ENCODE data around the gene WDFY2. TPM values are rescaled to one million over a fixed set of nuclear protein-coding genes. Genes with fewer than 3 reads are reported as not detected.

Gene WDFY2
- total RNA-seq, 4 donors from 2014 or later, result 7.7 to 23.3 (median 18.2) TPM

GRCh38 chr13:51659276-51660127, 75.2 kb downstream of the WDFY2 start:
- no peak for DNase-seq
- H3K4me1 ChIP-seq, result peaks cover 0 to 18% (median 7%) of the 10 kb centered on the region in 3 donors
- intact Hi-C loops (cut with DNase I), result no loop called here
- H3K9me3 ChIP-seq, result peaks cover 0 to 4% (median 0%) of the 10 kb centered on the region in 3 donors
- no peak overlapping the region for H3K4me3 ChIP-seq
- H3K27ac ChIP-seq, result no peak overlapping the region
- no peaks in the 10 kb centered on the region for H3K27me3 ChIP-seq
- TF ChIP-seq, protein P1, sequence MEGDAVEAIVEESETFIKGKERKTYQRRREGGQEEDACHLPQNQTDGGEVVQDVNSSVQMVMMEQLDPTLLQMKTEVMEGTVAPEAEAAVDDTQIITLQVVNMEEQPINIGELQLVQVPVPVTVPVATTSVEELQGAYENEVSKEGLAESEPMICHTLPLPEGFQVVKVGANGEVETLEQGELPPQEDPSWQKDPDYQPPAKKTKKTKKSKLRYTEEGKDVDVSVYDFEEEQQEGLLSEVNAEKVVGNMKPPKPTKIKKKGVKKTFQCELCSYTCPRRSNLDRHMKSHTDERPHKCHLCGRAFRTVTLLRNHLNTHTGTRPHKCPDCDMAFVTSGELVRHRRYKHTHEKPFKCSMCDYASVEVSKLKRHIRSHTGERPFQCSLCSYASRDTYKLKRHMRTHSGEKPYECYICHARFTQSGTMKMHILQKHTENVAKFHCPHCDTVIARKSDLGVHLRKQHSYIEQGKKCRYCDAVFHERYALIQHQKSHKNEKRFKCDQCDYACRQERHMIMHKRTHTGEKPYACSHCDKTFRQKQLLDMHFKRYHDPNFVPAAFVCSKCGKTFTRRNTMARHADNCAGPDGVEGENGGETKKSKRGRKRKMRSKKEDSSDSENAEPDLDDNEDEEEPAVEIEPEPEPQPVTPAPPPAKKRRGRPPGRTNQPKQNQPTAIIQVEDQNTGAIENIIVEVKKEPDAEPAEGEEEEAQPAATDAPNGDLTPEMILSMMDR (IDR thresholded peaks at IDR 0.05), result no peak
- no peak for TF ChIP-seq POLR2A (IDR thresholded peaks at IDR 0.05)
- peaks cover 0 to 17% (median 0%) of the 10 kb centered on the region in 3 donors for H3K36me3 ChIP-seq
- WGBS, 2 donors, result 78 to 82% methylated on average over 6 of the region's 6 CpGs

DNA sequence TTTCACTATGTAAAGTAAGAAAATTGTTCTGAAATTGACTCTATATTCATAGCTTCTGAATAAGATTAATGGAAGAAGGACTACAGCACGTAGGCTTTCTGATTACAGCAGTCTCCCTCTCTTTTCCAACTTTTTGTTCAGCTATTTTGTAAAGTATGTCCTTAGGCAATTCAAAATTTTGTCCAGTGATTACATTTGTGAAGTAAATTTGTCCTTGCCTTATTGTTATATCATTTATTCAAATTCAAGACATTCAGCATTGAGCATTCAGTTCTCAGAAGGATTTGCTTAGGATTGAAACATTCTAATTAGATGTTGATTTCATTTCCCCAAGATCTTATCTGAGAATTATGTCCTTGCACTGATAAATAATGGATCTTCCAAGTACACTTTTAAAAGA, 76.6 kb downstream of the WDFY2 start:
- Histone ChIP-seq H3K27me3 (no peaks in the 10 kb centered on the region), H3K4me3 (no peak overlapping the region), H3K4me1 (peaks cover 0 to 31% (median 13%) of the 10 kb centered on the region in 3 donors), H3K9me3 (no peaks in the 10 kb centered on the region), H3K27ac (no peak overlapping the region), H3K36me3 (peaks cover 0 to 17% (median 0%) of the 10 kb centered on the region in 3 donors)
- TF ChIP-seq, protein P1 (IDR thresholded peaks at IDR 0.05), result no peak
- no peak for TF ChIP-seq POLR2A (IDR thresholded peaks at IDR 0.05)
- WGBS, 2 donors, result 67 to 74% methylated on average over 1 of the region's 1 CpG
- intact Hi-C loops (cut with DNase I), result no loop called here
- DNase-seq, result no peak

DNA sequence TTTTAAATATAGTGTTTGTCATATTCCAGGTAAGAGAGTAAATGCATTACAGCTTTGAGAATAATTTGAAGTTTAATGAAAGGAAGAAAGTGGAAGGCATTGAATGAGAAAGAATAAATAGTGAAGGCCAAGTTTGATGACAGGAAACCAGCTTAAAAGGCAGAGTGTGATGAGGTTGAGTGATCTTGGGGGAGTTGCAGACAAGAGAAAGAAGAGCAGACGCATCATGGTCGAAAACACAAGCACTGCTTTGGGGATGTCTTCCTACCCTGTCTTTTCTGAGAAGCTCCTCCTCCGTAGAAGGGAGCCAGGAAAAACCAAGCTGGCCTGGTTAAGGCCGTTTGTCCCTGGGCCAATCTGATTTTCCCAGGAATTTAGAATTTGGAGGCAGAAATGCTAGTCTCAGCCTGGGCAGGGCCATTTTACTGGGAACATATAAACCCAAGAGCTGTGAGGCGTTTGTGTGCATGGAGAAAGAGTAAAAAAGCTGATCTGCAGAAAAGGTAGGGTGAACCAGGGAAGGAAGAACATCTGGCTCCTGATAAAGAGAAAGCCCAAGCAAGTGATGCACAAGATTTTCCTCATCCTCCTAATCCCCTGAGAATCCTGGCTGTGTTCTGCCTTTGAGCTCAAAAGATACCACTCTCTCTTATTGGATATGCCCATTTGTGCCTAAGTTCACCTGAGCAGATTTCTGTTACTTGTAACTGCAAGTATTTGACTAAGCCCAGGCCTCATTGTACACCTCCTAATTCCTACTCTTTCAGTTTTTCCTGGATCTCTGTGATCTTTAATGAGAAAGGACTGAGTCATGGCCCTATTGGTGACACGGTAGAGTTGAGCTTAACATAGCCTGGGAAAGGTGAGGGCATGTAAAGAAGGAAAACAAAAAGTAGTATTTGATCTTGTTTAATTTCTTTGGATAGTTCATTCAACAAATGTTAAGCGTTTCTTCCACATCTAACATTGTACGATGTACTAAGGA, 80.0 kb downstream of the WDFY2 start:
- WGBS, 2 donors, result 48 to 64% methylated on average over 8 of the region's 8 CpGs

GRCh38 chr13:51665456-51665855, 81.2 kb downstream of the WDFY2 start:
- DNase-seq, result no peak
- peaks cover 0 to 64% (median 13%) of the 10 kb centered on the region in 3 donors for H3K4me1 ChIP-seq
- WGBS, 2 donors, result 41 to 68% methylated on average over 2 of the region's 2 CpGs
- peaks cover 0 to 17% (median 0%) of the 10 kb centered on the region in 3 donors for H3K36me3 ChIP-seq
- H3K4me3 ChIP-seq, result no peak overlapping the region
- intact Hi-C loops (cut with DNase I), result no loop called here
- peak overlapping the region in 3 of 4 donors; percentile 36 to 74 (median 70) for H3K27ac ChIP-seq
- H3K9me3 ChIP-seq, result no peaks in the 10 kb centered on the region
- TF ChIP-seq, protein P1 (IDR thresholded peaks at IDR 0.05), result no peak
- TF ChIP-seq POLR2A (IDR thresholded peaks at IDR 0.05), result no peak
- H3K27me3 ChIP-seq, result no peaks in the 10 kb centered on the region

More for the DNA sequence above, 80.0 kb downstream of the WDFY2 start:
- intact Hi-C loops (cut with DNase I), result no loop called here
- peak overlapping the region; percentile 7 to 74 (median 53) for H3K27ac ChIP-seq
- H3K36me3 ChIP-seq, result peaks cover 0 to 17% (median 0%) of the 10 kb centered on the region in 3 donors
- no peaks in the 10 kb centered on the region for H3K27me3 ChIP-seq
- peaks cover 0 to 59% (median 13%) of the 10 kb centered on the region in 3 donors for H3K4me1 ChIP-seq
- TF ChIP-seq, protein P1 (IDR thresholded peaks at IDR 0.05), result peak in 1 of 6 experiments; percentile 25
- no peak for TF ChIP-seq POLR2A (IDR thresholded peaks at IDR 0.05)
- DNase-seq, result no peak
- no peaks in the 10 kb centered on the region for H3K9me3 ChIP-seq
- H3K4me3 ChIP-seq, result no peak overlapping the region
